HG03378 (cell line): ENCODE measurements around the gene C21orf58.
"Not testable (repeated sequence)": the region's sequence is repeated elsewhere in the genome, so short reads cannot be mapped to it uniquely, and the experiment has no call there.

Experiments
- ATAC-seq: cut with Tn5 transposase; IDR thresholded peaks from one replicate; pipeline ENCODE4 v1.9.1; 2021; ENCODE audit warnings: mild to moderate bottlenecking, moderate library complexity; ENCODE audit not compliant: unreplicated experiment

C21orf58 gene

DNA sequence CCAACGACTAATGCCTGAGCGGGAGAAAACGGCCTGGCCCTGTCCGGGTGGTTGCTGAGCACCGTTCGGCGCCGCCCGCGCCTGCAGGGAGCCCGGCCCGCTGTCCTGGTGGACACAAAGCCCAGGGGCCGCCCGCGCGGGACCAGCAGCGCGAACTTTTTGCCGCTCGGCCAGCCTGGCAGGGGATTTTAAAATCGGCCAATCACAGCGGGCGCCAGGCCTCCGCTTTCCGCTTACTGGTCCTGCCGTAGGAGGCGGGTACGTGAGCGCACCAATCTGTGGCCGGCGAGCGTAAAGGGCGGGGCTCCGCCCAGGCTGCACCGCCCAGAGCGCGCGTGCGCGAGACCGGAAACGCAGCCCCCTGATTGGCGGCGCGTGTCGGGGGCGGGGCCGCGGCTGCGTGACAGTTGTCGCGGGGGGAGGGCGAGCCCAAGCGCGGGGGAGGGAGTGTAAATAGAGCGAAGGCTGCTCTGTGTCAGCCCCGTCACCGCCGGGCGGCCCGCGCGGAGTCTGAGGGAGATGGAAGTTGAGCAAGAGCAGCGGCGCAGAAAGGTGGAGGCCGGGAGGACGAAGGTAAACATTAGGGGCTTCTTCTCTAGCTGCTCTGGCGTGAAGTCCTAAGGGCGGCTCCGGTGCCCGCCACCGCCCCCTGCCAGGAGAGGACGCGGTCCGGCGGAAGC lies at the start of gene C21orf58, which contains the start of gene PCNT:
TSS of gene C21orf58 (minus strand) at position 161 of the 680 bp plus-strand sequence. CDS start 1,132 bp downstream, outside the sequence.
TSS of gene PCNT (plus strand) at position 447 of the 680 bp plus-strand sequence. CDS start at position 520, 73 bp downstream.
- peak; percentile 77 for ATAC-seq

- ATAC-seq: not testable (repeated sequence)
Measured at GRCh38 chr21:46372947-46373346, 49.3 kb upstream of the C21orf58 start.

DNA sequence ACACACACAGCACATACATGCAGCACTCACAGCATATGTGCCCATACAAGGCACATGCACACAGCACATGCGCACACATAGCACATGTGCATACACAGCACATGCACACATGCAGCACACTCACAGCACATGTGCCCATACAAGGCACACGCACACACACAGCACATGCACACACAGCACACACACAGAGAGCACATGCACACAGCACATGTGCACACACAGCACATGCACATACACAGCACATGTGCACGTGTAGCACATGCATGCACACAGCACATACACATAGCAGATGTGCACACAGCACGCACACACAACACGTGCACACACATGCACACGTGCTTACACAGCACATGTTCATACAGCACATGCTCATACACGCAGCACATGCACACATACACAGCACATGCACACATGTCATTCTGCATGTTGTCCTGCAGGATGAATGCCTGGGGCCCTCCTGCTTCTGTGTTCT lies 48.4 kb upstream of the C21orf58 start:
- ATAC-seq: no peak

- ATAC-seq: no peak
Measured at GRCh38 chr21:46371204-46372013, 47.7 kb upstream of the C21orf58 start.

- peak; percentile 28 for ATAC-seq
Measured at GRCh38 chr21:46369520-46370235, 46.0 kb upstream of the C21orf58 start.

- peak; percentile 66 for ATAC-seq
Measured at GRCh38 chr21:46368533-46369285, 45.0 kb upstream of the C21orf58 start.

GRCh38 chr21:46366966-46367365 lies 43.3 kb upstream of the C21orf58 start:
- ATAC-seq: no peak

- no peak for ATAC-seq
Measured at GRCh38 chr21:46366561-46366960, 42.9 kb upstream of the C21orf58 start.

DNA sequence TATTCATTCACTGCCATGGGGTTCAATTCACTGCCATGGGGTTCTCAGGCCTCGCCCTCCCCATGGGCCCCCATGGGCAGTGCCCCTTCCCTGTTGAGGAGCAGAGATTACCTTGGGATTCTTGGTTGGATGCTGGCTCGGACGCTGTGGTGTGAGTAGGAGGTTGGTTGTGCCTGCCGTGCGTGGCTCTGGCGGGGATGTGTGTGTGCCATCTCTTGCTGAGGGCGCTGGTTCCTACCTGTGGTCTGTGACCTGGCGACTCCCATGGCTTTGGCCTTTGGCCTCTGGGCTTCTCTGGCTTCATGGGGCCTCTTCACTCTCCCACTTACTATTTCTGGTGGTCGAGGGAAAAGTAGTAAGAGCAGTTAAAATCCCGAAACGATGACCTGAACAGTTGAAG lies 42.4 kb upstream of the C21orf58 start:
- no peak for ATAC-seq

DNA sequence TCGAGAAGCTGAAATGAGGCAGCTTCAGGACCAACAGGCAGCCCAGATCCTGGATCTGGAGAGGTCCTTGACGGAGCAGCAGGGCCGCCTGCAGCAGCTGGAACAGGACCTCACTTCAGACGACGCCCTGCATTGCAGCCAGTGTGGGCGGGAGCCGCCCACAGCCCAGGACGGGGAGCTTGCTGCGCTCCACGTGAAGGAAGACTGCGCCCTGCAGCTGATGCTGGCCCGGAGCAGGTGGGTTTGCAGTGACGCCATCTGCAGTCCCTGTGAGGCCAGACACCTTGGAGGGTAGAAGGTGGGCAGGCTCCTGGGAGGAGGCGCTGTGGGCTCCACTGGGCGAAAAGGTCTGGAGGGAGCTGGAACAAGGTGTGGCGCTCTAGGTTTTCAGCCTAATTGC lies 40.0 kb upstream of the C21orf58 start:
- ATAC-seq: no peak

DNA sequence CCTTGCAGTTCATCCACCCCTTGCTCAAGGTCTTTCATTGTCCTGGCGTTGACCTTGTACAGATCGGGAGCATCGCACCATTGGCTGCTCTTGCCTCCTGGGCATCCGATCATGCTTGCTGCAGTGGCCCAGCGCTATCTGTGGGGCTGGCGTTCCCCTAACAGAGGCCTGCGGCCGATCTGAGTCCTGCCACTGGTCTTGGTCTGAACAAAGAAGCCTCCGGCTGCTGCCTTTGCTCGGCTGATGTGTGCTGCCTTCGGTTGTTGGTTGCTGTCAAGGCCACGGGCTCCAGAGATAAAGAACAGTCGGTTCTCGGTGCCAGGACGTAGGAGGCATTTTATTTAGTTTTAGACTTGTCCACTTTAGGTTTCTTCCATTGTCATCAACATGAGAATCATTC lies 39.3 kb upstream of the C21orf58 start:
- ATAC-seq: no peak

- no peak for ATAC-seq
Measured at GRCh38 chr21:46361935-46362334, 38.3 kb upstream of the C21orf58 start.

DNA sequence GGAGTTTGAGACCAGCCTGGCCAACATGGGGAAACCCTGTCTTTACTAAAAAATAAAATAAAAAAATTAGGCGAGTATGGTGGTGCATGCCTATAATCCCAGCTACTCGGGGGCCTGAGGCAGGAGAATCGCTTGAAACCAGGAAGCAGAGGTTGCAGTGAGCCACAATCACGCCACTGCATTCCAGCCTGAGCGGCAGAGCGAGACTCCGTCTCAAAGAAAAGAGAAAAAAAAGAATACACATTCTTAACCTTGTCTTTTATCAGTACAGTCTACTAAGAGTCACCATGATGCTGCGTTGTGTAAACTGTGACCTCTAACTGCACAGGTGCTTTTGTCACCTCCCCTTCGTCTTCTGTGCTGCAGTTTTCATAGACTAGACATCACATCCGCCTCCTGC lies 37.5 kb upstream of the C21orf58 start:
- no peak for ATAC-seq

DNA sequence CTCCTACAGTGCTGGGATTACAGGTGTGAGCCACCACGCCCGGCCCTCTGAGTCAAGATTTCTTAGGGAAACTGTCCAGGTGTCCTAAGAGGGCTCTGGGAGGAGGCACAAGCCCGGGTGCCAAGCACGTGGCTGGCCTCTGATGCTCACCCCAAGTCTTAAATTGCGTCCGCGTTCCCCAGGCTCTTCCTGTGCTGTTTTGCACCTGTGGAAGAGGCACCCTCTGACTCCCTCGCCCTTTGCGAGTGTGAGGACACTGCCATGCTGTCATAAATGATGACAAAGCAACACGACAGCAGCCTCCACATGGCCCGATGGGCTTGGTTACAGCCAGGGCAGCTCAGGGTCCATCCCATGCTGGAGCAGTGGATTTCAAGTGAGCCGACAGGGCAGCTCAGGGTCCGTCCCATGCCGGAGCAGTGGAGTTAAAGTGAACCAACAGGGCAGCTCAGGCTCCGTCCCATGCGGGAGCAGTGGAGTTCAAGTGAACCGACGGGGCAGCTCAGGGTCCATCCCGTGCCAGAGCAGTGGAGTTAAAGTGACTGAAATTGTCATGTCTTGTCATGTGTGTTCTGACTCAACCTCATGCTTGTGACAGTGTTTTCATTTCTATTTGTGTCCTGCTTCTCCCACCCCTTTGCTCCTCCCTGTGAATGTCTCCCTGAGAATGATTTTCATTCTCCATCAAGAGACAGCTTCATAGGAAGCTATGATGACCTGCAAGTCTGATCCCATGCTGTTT lies 34.2 kb upstream of the C21orf58 start:
- ATAC-seq: no peak

DNA sequence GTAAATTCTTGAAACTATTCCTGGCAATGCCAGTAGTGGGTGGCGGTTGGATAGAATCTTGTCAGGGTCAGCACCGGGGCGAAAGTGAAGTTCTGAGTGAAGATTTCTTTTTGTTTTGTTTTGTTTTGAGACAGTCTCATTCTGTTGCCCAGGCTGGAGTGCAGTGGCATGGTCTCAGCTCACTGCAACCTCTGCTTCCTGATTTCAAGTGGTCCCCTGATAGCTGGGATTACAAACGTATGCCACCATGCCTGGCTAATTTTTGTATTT lies 33.6 kb upstream of the C21orf58 start:
- ATAC-seq: no peak

DNA sequence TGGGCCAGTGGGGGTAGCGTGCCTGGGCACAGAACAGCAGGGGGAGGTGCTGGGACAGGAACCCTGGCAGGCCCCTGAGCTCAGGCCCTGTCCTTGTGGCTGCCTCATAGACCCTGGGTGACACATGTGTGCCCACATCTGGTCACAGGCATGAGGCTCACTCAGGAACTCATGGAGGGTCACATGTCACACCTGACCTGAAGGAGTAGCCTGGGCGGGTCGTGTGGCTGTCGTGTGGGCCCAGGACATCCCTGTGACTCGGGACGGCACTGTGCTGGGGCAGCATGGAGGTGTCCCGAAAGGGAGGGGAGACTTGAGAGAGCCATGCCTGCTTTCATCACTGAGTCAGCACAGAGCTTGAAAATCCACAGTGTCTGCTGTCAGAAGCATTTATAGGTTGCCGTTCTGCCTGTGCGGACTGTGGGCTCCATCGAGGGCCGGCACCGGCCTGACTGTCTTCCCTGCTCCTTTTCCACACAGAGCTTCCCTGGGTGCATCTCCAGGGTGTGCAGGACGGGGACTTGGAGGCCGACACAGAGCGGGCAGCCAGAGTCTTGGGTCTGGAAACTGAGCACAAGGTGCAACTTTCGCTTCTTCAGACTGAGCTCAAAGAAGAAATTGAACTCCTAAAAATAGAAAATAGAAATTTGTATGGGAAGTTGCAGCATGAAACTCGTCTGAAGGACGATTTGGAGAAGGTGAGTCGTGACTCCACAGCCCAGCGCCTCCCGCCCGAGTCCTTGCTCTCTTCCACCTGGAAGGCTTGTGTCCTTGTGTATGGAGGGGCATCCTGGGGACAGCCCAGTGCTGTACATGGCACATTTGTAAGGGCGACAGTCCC lies 33.0 kb upstream of the C21orf58 start:
- ATAC-seq: no peak

DNA sequence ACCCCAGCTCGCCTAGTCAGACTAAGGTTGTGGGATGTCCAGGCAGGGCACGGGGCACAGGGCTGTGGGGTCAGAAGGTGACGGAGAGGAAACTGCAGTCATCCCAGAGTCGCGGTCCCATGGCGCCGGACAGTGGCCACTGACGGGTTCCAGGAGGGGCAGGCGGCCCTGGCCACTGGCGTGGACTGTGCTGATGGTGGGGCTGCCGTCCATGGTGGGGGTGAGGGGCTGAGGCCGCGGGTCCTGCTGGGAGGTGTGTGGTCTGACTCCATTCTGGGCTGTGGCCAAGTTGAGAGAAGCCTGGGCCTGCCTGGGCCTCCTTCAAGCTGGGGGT lies 32.3 kb upstream of the C21orf58 start:
- no peak for ATAC-seq

DNA sequence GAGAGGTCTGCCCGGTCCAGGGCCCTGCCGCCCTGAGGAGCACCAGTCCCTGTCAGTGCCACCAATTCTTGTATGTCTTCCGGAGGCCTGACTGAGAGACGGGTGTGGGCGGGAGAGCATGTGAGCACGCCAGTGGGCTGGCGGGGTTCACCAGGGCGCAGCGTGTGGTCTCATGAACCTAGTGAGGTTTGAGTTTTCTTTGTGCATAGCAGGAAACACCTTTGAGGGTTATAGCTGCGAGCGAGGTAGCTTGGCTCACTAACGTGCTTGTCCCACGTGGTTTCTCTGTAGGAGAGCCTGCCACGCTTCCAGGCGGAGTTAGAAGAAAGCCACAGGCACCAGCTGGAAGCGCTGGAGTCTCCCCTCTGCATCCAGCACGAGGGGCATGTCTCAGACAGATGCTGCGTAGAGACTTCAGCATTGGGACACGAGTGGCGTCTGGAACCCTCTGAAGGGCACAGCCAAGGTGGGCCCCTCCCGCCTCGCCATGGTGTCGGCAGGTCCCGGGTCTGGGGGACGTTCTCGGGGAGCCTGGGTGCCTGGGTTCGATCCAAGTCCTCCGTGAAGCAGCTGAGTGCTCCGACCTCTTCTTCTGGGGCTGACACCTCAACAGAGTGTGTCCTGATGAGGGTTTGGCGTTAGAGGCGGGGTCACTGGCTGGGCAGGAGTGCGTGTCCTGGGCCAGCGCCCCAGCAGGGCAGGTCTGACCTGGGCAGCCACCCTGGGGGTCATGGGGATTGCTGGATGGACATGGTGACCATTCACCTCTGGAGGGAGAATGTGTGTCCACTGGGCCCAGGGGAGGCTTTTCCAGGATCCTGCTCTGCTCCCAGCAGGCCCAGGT lies 31.7 kb upstream of the C21orf58 start:
- ATAC-seq: no peak

DNA sequence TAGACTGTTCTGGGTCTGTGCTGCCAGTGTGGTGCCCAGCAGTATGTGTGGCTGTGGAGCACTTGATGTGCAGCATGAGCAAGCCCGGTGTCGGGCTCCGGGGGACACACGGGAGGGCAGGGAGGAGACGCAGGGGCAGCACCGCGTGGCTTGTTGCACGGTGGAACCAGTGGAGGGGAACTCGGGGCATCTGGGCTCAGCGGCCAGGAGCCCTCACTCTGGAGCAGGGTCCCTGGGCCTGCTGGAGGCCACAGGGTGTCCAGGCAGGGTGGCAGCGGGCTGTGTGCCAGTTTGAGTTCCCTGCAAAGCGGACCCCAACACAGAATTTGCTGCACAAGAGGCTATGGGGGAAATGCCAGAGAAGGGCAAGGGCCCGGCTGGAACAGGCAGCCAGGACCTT lies 30.8 kb upstream of the C21orf58 start:
- ATAC-seq: no peak
